HepG2 (cell line): ENCODE results near the gene POMP. TPM values are rescaled to one million over a fixed set of nuclear protein-coding genes. Genes with fewer than 3 reads are reported as not detected.

Experiments
- AHR ChIP-seq: IDR thresholded peaks from 2 replicates; pipeline ENCODE4 v1.6.1; 2018; ENCODE audit warnings: missing genetic modification reagents, missing compliant biosample characterization
- DMAP1 ChIP-seq: IDR thresholded peaks from 2 replicates; pipeline ENCODE4 v1.6.1; 2016
- JDP2 ChIP-seq: sonication (generic); formaldehyde crosslinking; IDR thresholded peaks from 2 replicates; pipeline ENCODE4 v1.8.1; 2022; ENCODE audit warnings: missing genetic modification reagents, borderline replicate concordance
- KAT8 ChIP-seq: IDR thresholded peaks from 2 replicates; pipeline ENCODE4 v1.6.1; 2016; ENCODE audit warnings: missing genetic modification reagents, missing compliant biosample characterization
- PHF20 ChIP-seq: sonication (generic); formaldehyde crosslinking; IDR thresholded peaks from 2 replicates; pipeline ENCODE4 v1.5.0; 2020; ENCODE audit warnings: mild to moderate bottlenecking, missing genetic modification reagents
- PRMT3 ChIP-seq: sonication (generic); formaldehyde crosslinking; IDR thresholded peaks from 2 replicates; pipeline ENCODE4 v1.8.1; 2022; ENCODE audit warnings: low read depth, mild to moderate bottlenecking, moderate library complexity, missing genetic modification reagents, borderline replicate concordance
- RAD21 ChIP-seq: fragments of 450-650 bp; formaldehyde crosslinking; IDR thresholded peaks from 2 replicates; pipeline ENCODE4 v1.5.0; 2020; ENCODE audit warnings: mild to moderate bottlenecking
- SRSF9 ChIP-seq: fragments of 200-400 bp; formaldehyde crosslinking; IDR thresholded peaks from 2 replicates; pipeline ENCODE4 v1.6.1; 2018; ENCODE audit warnings: borderline replicate concordance, mild to moderate bottlenecking, low read depth, low read length; ENCODE audit not compliant: insufficient read depth, poor library complexity, severe bottlenecking
- ZBTB4 ChIP-seq: sonication (generic); formaldehyde crosslinking; IDR thresholded peaks from 2 replicates; pipeline ENCODE4 v1.4.0; 2020; ENCODE audit warnings: missing genetic modification reagents, mild to moderate bottlenecking, borderline replicate concordance
- ZFP36L2 ChIP-seq: sonication (generic); formaldehyde crosslinking; IDR thresholded peaks from 2 replicates; pipeline ENCODE4 v1.4.0; 2020; ENCODE audit warnings: missing genetic modification reagents
- ZNF326 ChIP-seq: sonication (generic); formaldehyde crosslinking; IDR thresholded peaks from 2 replicates; pipeline ENCODE4 v1.4.0; 2020; ENCODE audit warnings: missing genetic modification reagents, borderline replicate concordance
- ZNF432 ChIP-seq: sonication (generic); formaldehyde crosslinking; IDR thresholded peaks from 2 replicates; pipeline ENCODE4 v1.5.0; 2020; ENCODE audit warnings: missing genetic modification reagents, mild to moderate bottlenecking, borderline replicate concordance
- ZNF891 ChIP-seq: sonication (generic); formaldehyde crosslinking; IDR thresholded peaks from 2 replicates; pipeline ENCODE4 v1.5.0; 2020; ENCODE audit warnings: mild to moderate bottlenecking, missing genetic modification reagents
- polyA plus RNA-seq, 8 experiments: library from polyadenylated mRNA; depleted of rRNA in 3 of 8; stranded (reverse) in 7 of 8; unstranded in 1 of 8; fragments of >200 nt; fragmentation: Illumina TruSeq in 4 of 8; extraction: Trizol in 4 of 8; gene quantifications; 2 replicates each; pipeline versions ENCODE4 v1.2.1 to v1.2.3, GENCODE V29; 2011 to 2016; ENCODE audit warnings: low read depth in 4 of 8, missing spikeins in 1 of 8, mixed read lengths in 1 of 8; ENCODE audit not compliant: insufficient read depth in 1 of 8
- total RNA-seq, 5 experiments: library from RNA; depleted of rRNA; stranded (reverse); fragments of >200 nt; fragmentation: Illumina TruSeq; extraction: Trizol; gene quantifications; 2 replicates each; pipeline ENCODE4 v1.2.3, GENCODE V29; 2016; ENCODE audit warnings: low read depth in 1 of 5
- TF ChIP-seq, protein P1 (sequence below): sonication (generic); formaldehyde crosslinking; IDR thresholded peaks from 2 replicates; pipeline ENCODE4 v1.8.1; 2023; ENCODE audit warnings: mild to moderate bottlenecking, missing genetic modification reagents
- TF ChIP-seq, protein P2 (sequence below): sonication (generic); formaldehyde crosslinking; IDR thresholded peaks from 2 replicates; pipeline ENCODE4 v1.4.0; 2020; ENCODE audit warnings: mild to moderate bottlenecking, missing genetic modification reagents
- TF ChIP-seq, protein P3 (sequence below): sonication (generic); formaldehyde crosslinking; IDR thresholded peaks from 2 replicates; pipeline ENCODE4 v1.5.1; 2020; ENCODE audit warnings: mild to moderate bottlenecking, missing genetic modification reagents, borderline replicate concordance

The POMP gene
- total and polyA plus RNA-seq, 2 of the 13 experiments (the other 11 are each of a cell fraction or from before 2014, with no cell fraction given): 30.6 to 118 TPM

- peak; percentile 94 for TF ChIP-seq PHF20 (CRISPR knock-in tag)
- TF ChIP-seq SRSF9: no peak
- TF ChIP-seq PRMT3 (CRISPR knock-in tag): no peak
- TF ChIP-seq, protein P1, sequence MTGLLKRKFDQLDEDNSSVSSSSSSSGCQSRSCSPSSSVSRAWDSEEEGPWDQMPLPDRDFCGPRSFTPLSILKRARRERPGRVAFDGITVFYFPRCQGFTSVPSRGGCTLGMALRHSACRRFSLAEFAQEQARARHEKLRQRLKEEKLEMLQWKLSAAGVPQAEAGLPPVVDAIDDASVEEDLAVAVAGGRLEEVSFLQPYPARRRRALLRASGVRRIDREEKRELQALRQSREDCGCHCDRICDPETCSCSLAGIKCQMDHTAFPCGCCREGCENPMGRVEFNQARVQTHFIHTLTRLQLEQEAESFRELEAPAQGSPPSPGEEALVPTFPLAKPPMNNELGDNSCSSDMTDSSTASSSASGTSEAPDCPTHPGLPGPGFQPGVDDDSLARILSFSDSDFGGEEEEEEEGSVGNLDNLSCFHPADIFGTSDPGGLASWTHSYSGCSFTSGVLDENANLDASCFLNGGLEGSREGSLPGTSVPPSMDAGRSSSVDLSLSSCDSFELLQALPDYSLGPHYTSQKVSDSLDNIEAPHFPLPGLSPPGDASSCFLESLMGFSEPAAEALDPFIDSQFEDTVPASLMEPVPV: no peak
- TF ChIP-seq KAT8 (CRISPR knock-in tag): peak; percentile 95
- TF ChIP-seq ZNF326 (CRISPR knock-in tag): no peak
- TF ChIP-seq, protein P2, sequence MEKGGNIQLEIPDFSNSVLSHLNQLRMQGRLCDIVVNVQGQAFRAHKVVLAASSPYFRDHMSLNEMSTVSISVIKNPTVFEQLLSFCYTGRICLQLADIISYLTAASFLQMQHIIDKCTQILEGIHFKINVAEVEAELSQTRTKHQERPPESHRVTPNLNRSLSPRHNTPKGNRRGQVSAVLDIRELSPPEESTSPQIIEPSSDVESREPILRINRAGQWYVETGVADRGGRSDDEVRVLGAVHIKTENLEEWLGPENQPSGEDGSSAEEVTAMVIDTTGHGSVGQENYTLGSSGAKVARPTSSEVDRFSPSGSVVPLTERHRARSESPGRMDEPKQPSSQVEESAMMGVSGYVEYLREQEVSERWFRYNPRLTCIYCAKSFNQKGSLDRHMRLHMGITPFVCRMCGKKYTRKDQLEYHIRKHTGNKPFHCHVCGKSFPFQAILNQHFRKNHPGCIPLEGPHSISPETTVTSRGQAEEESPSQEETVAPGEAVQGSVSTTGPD: no peak
- peak; percentile 80; the same call in 1 of the 2 replicates for TF ChIP-seq ZBTB4 (CRISPR knock-in tag)
- no peak for TF ChIP-seq RAD21 (CRISPR knock-in tag)
- TF ChIP-seq JDP2 (CRISPR knock-in tag): no peak; the same call in 1 of the 2 replicates
- no peak for TF ChIP-seq AHR (CRISPR knock-in tag)
- peak; percentile 84; the same call in 1 of the 2 replicates for TF ChIP-seq DMAP1 (CRISPR knock-in tag)
- TF ChIP-seq ZNF891 (CRISPR knock-in tag): no peak
- TF ChIP-seq ZFP36L2 (CRISPR knock-in tag): no peak
- TF ChIP-seq, protein P3, sequence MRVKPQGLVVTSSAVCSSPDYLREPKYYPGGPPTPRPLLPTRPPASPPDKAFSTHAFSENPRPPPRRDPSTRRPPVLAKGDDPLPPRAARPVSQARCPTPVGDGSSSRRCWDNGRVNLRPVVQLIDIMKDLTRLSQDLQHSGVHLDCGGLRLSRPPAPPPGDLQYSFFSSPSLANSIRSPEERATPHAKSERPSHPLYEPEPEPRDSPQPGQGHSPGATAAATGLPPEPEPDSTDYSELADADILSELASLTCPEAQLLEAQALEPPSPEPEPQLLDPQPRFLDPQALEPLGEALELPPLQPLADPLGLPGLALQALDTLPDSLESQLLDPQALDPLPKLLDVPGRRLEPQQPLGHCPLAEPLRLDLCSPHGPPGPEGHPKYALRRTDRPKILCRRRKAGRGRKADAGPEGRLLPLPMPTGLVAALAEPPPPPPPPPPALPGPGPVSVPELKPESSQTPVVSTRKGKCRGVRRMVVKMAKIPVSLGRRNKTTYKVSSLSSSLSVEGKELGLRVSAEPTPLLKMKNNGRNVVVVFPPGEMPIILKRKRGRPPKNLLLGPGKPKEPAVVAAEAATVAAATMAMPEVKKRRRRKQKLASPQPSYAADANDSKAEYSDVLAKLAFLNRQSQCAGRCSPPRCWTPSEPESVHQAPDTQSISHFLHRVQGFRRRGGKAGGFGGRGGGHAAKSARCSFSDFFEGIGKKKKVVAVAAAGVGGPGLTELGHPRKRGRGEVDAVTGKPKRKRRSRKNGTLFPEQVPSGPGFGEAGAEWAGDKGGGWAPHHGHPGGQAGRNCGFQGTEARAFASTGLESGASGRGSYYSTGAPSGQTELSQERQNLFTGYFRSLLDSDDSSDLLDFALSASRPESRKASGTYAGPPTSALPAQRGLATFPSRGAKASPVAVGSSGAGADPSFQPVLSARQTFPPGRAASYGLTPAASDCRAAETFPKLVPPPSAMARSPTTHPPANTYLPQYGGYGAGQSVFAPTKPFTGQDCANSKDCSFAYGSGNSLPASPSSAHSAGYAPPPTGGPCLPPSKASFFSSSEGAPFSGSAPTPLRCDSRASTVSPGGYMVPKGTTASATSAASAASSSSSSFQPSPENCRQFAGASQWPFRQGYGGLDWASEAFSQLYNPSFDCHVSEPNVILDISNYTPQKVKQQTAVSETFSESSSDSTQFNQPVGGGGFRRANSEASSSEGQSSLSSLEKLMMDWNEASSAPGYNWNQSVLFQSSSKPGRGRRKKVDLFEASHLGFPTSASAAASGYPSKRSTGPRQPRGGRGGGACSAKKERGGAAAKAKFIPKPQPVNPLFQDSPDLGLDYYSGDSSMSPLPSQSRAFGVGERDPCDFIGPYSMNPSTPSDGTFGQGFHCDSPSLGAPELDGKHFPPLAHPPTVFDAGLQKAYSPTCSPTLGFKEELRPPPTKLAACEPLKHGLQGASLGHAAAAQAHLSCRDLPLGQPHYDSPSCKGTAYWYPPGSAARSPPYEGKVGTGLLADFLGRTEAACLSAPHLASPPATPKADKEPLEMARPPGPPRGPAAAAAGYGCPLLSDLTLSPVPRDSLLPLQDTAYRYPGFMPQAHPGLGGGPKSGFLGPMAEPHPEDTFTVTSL: peak; percentile 43; the same call in 1 of the 2 replicates
- TF ChIP-seq ZNF432 (CRISPR knock-in tag): no peak
Measured at GRCh38 chr13:28658796-28659620, at the start of gene POMP (continued).
